Ammon's horn (tissue), 1 donor: ENCODE measurements around the gene ZDHHC4.

Source experiments
- DNase-seq: peaks from one replicate; pipeline ENCODE4 v3.0.0-alpha.2; 2016; ENCODE audit warnings: low spot score

ZDHHC4 gene

DNA sequence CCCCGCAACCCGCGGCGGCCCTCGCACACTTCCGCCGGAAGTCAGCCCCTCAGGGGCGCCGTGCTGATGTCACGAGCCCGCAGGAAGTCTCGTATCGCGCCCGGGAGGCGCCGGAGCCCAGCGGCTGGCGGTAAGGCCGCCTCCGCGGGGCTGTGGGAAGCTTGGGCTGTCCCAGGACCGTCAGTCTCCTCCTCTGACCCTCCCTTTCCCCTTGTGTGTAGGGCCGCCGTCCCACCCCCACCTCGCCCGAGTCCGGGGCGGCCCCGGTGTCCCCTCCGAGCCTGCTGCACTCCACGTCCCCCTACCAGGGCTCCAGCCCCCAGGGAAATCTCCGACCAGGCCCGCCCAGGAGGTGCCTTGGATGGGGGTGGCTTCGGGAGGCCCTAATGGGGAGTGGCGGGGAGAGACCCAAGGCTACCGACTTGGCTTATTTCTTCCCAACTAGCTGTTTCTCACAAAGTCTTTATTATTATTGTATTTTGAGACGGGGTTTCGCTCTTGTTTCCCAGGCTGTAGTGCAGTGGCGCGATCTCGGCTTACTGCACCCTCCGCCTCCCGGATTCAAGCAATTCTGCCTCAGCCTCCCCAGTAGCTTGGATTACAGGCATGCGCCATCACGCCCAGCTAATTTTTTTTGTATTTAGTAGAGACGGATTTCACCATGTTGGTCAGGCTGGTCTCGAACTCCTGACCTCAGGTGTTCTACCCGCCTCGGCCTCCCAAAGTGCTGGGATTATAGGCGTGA, at the start of gene ZDHHC4:
TSS of gene ZDHHC4 (plus strand) at position 86 of the 745 bp plus-strand sequence. CDS start 3,108 bp downstream, outside the sequence.
- peak; percentile 88 for DNase-seq

DNA sequence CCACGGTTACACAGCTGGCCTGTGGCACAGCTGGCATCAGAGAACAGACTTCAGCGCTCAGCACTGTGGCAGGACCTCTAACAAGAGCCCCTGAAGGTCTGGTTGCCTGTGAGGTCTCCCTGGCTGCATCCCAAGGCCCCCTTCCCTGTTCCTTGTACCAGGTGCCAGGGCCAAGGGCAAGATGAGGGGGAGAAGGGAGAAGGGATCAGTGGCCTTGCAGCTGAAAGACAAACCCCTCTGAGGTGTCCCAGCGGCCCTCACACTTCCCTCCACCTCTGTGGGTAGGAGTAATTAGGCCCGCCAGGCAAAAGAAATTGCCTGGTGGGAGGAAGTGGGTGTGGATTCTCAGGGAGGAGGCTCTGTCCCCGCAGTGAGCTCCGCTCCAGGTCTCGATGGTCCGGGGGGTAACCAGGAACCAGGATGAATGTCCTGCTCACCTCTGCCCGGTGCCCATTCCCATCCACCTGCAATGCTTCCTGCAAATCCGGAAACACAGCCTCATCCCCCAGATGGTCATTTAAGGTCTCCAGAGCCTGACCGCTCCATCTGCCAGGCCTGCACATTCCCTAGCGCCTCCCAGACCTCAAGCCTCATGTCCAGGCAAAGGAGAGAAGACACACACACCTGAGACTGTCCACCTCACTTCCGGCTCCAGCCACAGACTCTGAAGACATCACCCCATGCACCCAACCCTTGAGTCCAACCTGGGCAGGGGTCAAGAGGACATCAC, 48.7 kb upstream of the ZDHHC4 start:
- no peak for DNase-seq

DNA sequence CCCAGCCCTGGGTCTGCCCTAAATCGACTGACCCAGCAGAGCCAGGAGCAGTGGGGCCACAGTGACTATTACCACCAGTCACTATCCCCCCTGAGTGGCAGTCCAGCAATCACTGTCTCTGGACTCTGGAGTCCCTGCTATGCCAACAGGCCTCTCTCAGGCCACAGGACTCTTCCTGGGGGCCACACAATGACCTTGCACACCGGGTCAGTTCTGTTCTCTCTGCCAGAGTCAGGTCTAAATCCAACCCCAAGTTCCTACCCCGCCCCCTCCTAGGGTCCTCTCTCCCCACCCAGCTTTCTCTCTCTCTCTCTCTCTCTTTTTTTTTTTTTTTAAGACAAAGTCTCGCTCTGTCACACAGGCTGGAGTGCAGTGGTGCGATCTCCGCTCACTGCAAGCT, 47.6 kb upstream of the ZDHHC4 start:
- DNase-seq, result no peak

DNA sequence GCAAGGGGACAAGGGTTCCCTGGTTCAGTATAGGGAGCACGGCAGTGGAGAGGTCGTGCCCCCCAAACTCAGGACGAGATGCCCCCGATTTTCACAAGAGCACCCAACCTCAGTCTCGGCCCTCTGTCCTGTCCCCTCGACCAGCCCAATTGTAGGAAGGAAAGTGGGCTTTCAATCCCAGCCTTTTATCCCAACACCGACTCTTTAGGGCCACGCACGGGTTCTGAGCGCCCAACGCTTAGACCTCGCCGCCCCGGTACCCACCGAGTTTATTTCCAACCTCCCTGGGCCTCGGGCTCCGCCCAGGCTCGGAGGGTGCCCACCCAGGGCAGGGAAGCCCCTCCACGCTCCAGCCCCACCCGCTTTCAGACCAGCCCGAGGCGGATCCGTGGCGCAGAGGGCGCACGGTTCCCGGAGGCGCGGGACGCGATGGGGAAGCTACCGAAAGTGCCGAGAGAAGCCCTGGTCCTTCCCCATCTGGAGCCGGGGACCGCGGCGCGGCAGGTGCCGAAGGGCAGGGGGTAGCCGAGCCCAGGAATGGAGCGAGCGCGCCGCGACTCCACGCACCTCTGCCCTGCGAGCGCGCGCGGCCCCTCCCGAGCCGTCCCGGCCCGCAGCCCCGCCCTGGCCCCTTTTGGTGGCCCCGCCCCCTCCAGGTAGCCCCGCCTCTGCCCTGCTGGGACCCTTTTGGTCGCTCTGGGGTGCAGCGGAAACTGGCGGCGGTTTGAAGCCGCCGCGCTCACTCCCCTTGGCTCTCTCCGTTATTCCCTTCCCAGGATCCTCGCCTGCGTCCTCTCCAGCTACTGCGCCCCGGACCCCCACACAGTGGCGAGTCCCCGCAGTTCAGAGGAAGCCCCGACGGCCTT, 46.4 kb upstream of the ZDHHC4 start:
- DNase-seq, result no peak

DNA sequence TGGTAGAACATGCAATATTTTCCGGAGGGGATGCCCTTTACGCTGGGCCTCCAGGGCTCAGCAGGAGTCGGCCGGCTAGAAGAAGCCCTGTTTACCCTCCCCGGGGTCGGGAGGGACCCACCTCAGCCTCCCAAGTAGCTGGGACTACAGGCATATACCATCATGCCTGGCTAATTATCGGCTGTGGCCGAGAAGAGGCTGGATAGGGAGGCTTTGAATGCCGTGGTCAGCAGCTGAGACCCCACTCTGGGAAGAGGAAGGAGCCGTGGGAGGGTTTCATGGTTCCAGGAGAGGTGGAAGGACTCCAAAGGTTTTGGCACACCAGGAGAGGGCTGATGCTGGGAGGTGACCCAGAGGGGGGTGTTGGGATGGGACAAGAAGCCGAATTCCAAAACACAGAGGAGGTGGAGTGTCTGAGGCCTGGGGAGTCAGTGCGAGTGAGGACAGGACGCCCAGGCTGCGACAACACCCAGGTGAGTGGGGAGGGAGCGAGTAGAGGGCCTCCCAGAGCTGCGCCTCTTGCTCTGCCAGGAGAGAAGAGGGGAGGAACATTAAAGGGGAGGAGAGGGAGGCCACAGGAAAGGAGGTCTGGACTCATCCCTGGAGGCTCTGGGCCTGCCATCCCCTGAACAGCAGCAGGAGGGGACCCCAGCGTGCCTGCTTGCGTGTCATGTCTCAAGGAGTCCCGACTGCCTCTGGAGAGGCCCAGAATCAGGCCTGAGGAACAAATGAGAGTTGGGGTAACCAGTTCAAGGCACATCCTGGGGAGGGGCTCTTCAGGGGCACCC, 45.6 kb upstream of the ZDHHC4 start:
- no peak for DNase-seq

DNA sequence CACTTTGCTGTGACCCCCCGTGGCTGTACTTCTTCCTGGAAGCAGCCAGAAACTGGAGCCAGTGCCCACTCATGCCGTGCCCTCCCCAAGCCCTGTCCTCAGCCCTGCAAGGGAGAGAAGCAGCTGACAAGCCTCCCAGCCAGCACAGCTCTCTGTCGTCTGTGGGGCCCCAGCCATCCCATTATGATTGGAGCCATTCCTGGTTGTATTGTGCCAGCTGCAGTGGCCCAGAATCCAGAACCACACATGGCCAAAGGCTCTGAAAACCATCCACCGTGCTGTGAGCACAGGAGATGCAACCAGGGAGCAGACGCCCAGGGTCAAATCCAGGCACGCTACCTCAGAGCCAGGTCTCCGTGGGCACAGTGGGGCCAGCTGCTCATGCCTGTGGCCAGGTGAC, 44.7 kb upstream of the ZDHHC4 start:
- DNase-seq, result no peak

DNA sequence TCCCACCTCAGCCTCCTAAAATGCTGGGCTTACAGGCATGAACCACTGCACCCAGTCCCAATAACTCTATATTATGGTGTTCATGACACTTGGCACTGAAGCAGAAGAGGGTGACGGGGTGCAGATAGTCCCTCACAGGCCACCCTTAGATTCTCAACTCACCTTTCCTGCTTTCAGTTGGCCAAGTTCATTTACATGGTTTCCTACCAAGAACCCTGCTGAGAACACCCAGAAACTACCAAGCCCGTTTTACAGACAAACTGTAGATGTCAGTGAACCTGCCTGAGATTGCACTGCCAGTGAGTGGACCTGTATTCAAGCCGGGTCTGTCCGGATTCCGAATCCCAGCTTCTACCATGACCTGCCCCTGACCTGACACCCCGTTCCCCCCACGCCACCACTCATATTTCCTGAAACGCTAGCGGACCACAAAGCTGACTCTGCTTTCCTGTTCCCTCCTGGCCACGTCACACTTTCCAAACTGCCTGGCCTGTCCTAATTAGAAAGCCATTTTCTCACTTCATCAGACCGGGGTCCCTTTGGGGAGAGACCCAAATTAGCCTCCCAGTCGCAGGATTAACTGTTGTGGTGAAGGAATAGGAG, 43.3 kb upstream of the ZDHHC4 start:
- DNase-seq, result no peak

DNA sequence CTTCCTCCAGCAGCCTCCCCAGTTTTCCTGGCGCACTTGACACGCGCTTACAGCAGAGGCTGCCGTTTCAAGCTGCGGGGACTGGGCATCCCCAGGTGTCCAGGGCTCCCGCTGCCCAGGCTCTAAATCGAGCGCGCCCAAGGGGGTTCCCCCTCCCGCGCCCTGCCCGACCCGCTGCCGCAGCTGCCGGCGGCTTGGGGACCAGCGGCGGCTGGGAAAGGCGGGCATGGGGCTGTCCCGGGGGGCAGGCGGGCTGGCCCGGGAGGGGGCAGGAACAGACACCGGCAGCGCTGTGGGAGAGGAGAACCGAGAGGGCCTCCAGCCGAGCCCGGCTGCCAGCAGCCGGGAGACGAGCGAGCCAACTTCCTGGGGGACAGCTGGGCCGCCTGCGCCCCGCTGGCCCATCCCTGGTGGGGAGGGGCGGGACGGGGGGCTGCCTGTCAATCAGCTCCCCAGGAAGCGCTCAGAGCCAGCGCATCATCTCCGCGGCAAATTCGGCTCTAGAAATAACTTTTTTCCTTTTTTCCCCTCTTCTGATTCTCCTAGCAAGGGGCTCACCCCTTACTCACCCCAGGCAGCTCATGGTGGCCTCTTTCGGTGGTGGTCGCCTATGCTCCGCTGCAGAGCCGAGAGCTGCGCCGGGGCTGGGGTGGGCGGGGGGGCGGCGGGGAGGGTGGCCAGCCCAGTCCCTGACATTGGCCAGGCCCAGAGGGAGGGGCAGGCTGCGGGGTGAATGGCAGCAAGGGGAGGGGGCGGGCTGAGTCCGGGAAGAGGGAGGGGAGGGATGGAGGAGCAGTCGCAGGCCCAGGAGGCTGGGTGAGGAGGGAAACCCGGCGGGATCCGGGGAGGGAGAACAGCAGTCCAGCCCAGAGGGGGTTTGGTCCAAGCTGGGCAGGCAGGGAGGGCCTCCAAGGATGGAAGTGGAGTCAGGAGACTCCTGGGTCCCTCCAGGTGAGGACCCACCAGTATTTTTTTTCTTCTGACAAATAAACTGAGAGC, 40.7 kb upstream of the ZDHHC4 start:
- DNase-seq, result peak; percentile 28

DNA sequence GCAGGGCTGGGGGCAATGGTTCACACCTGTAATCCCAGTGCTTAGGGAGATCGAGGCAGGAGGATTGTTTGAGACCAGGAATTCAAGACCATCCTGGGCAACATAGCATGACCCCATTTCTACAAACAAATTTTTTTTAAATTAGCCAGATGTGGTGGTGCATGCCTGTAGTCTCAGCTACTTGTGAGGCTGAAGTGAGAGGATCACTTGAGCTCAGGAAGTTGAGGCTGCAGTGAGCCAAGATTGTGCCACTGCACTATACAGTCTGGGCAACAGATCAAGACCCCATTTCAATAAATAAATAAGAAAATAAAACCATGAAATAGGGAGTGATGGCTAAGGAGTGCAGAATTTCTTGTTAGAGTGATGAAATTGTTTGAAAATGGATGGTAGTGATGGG, 34.9 kb upstream of the ZDHHC4 start:
- no peak for DNase-seq

DNA sequence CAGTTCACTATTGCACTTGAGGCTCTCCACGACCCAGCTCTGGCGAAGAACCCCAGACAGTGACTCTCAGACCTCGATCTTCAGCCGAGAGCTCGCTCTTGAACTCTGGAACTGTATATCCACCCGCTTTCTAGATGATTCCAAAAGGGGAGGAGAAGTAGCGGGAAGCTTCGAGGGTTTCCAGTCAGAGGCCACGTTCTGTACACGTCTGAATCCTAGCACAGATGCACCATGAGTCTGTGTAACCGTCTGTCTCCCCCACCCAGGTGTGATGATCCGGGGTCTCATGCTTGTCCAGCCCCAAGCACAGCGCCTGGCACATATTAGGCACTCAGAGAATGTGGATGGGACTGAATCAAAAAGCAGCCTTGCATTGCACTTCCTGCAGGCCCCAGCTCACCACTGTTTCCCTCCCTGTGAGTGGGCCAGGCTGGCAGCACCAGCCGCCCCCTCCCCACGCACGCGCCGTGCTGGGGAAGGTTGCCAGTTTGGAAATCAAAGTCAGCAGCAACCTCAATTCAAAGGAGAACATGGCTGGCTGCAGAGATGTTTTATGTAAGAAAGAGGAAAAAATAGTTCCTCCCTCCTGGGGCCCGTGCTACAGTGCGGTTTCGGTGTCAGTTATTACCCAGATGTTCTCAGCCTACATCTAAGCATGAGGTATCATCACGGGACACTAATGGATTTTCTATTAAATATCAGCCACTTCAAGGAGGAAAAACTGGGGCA, 31.7 kb upstream of the ZDHHC4 start:
- DNase-seq, result no peak

DNA sequence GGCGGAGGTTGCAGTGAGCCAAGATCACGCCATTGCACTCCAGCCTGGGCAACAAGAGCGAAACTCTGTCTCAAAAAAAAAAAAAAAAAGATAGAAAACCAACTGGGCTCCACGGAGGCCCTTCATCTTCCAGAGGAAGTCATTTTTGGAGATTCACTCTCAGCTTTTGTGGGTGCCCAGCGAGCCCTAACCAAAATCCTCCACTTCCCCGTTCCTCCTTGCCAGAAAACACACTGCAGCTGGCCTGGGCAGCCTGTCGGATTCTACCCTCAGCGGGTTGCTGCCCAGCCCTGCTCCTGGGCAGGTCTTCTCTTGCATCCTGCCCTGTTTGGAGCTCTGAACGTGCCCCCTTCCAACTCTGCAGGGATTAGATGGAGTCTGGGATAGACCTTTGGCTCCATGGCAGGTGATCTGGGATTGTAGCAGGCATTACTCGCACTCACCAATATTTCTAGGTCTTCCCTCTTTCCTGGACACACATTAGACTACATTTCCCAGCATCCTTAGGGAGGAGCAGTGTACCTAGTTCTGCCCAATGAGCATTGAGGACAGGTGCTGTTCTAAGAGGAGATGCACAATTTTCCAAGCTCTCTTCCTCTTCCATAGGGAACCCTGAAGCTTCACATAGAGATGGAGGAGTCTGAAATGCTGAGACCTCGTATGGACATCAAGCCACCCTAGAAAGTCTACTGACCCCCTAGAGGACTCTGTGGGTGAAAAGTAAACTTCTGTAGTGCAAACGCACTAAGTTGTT, 30.6 kb upstream of the ZDHHC4 start:
- DNase-seq, result no peak

DNA sequence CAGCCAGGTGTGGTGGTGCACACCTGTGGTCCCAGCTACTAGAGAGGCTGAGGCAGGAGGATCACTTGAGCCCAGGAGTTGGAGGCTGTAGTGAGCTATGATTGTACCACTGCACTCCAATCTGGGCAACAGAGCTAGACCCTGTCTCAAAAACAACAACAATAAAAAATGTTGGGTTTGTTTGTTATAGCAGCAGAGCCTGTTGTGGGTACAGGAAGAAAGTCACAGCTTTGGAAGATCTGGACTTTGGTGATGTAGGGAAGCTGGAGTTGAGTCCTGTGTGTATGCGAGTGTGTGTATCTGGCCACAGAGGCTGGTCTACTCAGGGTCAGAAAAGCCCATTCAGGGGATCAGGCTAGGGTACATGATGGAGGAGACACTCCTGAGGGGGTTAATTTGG, 29.9 kb upstream of the ZDHHC4 start:
- no peak for DNase-seq

DNA sequence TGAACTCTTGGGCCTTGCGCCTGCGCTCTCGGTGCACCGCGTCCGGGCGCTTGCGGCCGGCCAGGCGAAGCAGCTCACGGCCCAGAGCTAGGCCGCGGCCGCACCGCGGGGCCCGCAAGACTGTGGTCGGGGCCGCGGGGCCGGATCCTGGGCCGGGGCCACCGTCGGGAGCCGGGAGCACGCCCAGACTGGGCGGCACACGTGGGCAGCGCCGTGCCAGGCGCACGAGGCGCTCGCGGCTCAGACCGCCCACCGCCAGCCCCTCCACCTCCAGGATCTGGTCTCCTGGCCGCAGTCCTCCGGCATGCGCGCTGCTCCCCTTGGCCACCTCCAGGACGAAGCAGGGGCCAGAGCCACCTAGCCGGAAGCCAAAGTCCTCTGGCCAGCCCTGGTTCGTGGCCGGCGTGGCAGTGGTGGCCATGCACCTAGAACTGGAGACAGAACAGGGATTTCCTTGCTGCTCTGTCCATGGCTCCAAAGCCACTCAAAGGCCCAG, 26.2 kb upstream of the ZDHHC4 start, which contains the start of gene GRID2IP:
TSS of gene GRID2IP (minus strand) at position 446 of the 496 bp plus-strand sequence. CDS start at position 421, 25 bp downstream.
- no peak for DNase-seq

DNA sequence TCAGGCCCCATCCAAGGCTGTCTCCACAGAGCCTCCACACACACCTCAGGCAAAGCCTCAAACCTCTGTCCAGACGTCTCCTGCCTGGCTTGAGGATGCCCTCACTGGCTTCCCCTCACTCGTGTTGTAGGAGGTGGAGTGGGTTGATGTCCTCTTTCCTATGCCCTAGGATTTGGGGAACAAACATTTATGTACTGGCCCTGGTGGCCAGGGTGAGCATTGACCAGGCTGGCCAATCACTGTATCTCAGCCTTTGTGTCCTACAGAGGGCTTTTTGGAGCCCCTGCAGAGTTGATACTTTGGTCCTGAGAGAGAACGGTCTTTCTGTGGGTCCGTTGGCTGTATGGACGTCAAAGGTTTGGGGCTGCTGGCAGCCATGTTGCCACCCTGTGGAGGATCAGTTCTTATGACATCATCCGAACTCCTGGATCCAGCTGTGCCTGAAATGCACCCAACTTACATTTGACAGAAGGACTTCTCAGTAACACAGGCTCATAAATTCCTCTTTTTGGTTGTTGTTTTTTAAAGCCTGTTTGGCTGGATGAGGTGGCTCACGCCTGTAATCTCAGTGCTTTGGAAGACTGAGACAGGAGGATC, 23.7 kb upstream of the ZDHHC4 start:
- no peak for DNase-seq

DNA sequence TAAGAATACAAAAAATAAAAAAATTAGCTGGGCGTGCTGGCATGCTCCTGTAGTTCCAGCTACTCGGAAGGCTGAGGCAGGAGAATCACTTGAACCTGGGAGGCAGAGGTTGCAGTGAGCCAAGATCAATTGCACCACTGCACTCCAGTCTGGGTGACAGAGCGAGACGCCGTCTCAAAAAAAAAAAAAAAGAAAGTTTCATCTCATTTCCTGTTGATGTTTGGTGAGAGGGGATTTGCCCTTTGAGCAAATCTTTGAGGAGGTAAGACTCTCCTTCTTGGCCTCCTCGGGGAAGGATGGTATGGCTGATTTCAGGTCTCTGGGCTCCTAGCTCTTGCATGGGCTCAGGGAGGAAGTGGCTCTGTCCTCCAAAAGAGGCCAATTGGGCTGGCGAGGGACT, 22.4 kb upstream of the ZDHHC4 start:
- no peak for DNase-seq

DNA sequence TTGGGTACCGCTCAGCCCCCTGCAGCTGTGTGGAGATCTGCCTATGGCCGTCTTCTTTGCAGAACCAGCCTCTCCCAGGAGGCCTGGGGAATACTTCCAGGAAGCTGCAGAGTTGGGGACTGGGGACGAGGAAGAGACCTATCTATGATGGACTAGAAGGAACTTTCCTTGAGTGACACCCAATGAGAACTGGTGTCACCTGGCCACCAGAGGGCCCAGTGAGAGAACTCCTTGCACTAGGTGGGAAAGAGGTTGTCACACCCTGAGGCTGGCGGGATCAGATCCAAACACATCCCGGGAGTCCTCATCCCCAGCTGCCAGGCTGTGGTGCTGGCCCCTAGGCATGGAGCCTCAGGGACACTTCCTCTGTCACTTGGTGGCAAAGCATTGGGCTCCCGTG, 21.1 kb upstream of the ZDHHC4 start:
- no peak for DNase-seq

DNA sequence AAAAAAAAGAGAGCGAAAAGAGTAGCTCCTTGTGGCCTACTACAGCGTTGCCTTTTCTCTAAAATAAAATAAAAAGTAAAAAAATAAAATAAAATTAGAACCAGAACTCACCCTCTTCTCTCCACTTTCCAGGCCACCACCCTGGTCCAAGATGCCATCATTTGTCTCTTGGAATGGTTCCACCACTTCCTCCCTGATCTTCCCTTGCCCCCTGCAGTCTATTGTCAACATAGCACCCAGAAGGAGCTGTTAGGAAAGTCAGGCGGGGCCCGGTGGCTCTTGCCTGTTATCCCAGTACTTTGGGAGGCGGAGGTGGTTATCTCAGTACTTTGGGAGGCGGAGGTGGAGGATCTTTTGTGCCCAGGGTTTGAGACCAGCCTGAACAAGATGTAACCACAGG, 18.4 kb upstream of the ZDHHC4 start:
- peak; percentile 17 for DNase-seq

DNA sequence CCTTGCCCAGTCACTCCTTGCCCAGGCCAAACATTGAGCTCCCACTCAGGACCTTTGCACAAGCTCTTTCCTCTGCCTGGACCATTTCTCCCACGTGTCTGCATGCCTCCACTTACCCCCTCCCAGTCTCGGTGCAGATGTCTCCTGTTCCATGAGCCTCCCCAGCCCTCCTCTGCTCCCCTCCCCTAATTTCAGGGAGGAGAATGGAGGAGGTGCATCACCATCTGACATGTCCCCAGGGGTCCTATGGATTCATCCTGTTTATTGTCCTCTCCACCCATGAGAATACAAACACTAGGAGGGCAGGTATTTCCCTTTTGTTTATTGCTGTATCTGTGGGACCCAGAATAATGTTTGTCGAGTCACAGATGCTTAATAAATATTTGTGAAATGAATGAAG, 17.4 kb upstream of the ZDHHC4 start:
- no peak for DNase-seq
